ENCODE data around the gene KDM4F. TPM values are rescaled to one million over a fixed set of nuclear protein-coding genes. Genes with fewer than 3 reads are reported as not detected.

Gene KDM4F
- total RNA-seq, 2 donors from 2014 or later: not detected

DNA sequence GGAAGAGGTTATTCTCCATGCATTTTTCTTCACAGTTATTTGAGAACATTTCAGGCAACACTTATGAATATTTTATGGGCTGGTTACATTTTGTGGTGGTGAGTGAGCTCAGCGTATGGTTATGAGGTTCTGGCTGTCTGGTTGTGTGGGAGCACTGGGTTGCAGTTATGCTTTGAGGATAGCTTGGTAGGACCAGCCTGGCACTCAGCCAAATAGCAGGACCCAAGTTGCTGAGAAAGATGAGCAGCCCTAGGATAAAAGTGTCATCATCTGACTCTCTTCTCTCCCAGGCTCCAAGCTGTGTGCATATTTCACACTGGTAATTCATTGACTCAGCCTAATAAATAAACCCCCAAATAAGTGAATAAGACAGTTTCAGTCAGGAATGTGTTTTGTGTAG is 9.4 kb downstream of the KDM4F start:
- no peaks in the 10 kb centered on the region for H3K27me3 ChIP-seq
- H3K36me3 ChIP-seq (replicated peaks in 1 of 2; ENCODE audit: insufficient read depth in 1 of 2, low read depth in 2 of 2): no peaks in the 10 kb centered on the region
- DNase-seq: no peak
- H3K9me3 ChIP-seq: no peaks in the 10 kb centered on the region
- no peak overlapping the region for H3K4me3 ChIP-seq
- intact Hi-C loops (cut with DNase I): no loop called here
- no peak for ATAC-seq
- no peak overlapping the region for H3K27ac ChIP-seq
- H3K4me1 ChIP-seq: no peaks in the 10 kb centered on the region
- WGBS, 2 donors: 65 to 81% methylated on average over 1 of the region's 1 CpG
- no peak for TF ChIP-seq POLR2A (IDR thresholded peaks at IDR 0.05)
- TF ChIP-seq, protein P1, sequence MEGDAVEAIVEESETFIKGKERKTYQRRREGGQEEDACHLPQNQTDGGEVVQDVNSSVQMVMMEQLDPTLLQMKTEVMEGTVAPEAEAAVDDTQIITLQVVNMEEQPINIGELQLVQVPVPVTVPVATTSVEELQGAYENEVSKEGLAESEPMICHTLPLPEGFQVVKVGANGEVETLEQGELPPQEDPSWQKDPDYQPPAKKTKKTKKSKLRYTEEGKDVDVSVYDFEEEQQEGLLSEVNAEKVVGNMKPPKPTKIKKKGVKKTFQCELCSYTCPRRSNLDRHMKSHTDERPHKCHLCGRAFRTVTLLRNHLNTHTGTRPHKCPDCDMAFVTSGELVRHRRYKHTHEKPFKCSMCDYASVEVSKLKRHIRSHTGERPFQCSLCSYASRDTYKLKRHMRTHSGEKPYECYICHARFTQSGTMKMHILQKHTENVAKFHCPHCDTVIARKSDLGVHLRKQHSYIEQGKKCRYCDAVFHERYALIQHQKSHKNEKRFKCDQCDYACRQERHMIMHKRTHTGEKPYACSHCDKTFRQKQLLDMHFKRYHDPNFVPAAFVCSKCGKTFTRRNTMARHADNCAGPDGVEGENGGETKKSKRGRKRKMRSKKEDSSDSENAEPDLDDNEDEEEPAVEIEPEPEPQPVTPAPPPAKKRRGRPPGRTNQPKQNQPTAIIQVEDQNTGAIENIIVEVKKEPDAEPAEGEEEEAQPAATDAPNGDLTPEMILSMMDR (IDR thresholded peaks at IDR 0.05): no peak

DNA sequence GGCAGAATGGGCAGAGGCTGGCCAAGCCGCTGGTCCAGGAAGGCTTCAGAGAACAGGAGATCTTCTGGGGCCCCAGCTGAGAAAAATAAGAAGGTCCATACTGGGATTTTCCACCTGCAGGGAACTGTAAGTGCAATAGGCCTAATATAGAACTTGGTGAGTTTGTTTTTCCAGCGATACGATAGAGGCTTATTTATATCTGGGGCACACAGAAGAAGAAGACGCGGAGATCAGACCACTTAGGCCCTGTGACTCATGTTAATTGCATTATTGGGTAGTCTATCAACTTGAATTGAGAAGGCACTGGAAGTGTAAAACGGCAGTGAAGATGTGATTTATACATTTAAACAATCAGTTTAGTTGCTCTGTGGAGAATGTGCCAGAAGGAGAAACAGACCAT is 9.8 kb downstream of the KDM4F start:
- DNase-seq (no peak), ATAC-seq (no peak)
- Histone ChIP-seq H3K27me3 (no peaks in the 10 kb centered on the region), H3K4me3 (no peak overlapping the region), H3K27ac (no peak overlapping the region), H3K9me3 (no peaks in the 10 kb centered on the region), H3K36me3 (replicated peaks in 1 of 2; ENCODE audit: insufficient read depth in 1 of 2, low read depth in 2 of 2) (no peaks in the 10 kb centered on the region), H3K4me1 (no peaks in the 10 kb centered on the region)
- TF ChIP-seq, protein P1 (IDR thresholded peaks at IDR 0.05): no peak
- no peak for TF ChIP-seq POLR2A (IDR thresholded peaks at IDR 0.05)
- WGBS, 2 donors: 71 to 82% methylated on average over 6 of the region's 6 CpGs
- intact Hi-C loops (cut with DNase I): no loop called here

DNA sequence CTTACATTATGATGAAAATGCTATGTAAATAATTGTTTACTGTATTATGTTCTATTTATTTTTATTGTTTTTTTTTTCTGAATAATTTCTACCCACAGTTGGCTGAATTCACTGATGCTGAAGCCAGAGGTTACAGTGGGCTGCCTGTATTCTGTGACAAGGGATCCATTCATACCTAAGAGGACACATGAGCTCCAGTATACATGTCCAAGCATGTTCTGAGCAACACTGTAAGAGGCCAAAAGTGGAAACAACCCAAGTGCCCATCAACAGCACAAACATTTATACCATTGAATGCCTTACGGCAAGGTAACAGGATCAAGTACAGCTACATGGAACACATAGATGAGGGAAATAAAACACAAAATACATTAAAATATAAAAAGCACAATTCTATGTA is 16.1 kb downstream of the KDM4F start:
- TF ChIP-seq POLR2A (IDR thresholded peaks at IDR 0.05): no peak
- TF ChIP-seq, protein P1 (IDR thresholded peaks at IDR 0.05): no peak
- Histone ChIP-seq H3K4me1 (peaks cover 12% of the 10 kb centered on the region), H3K27me3 (no peaks in the 10 kb centered on the region), H3K9me3 (no peaks in the 10 kb centered on the region), H3K4me3 (no peak overlapping the region), H3K27ac (no peak overlapping the region), H3K36me3 (replicated peaks in 1 of 2; ENCODE audit: insufficient read depth in 1 of 2, low read depth in 2 of 2) (no peaks in the 10 kb centered on the region)
- DNase-seq (no peak), ATAC-seq (no peak)
- intact Hi-C loops (cut with DNase I): no loop called here
- WGBS, 2 donors: 95 to 100% methylated on average over 1 of the region's 1 CpG

DNA sequence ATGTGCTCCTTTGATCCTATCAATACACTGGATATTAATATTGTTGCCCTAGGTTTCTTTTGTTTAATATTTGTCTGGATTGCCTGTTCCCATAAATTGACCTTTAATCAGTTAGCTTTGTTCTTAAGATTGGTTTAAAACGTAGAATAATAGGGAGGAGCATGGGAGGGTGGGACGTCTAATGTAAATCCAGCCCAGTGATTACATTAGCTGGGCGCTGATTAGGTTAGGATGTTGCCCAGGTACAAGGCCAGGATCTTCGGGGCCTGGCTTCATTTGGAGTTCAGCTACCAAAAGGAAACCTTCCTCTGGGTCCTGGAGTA is 17.5 kb downstream of the KDM4F start, which contains the start of gene SRSF8:
SRSF8 (plus strand) TSS at position 204 of the 323 bp plus-strand sequence. CDS start 308 bp downstream, outside the sequence.
- no peak for DNase-seq
- intact Hi-C loops (cut with DNase I): no loop called here
- no peaks in the 10 kb centered on the region for H3K27me3 ChIP-seq
- WGBS, 2 donors: 0% methylated on average over 4 of the region's 4 CpGs
- H3K36me3 ChIP-seq (replicated peaks in 1 of 2; ENCODE audit: insufficient read depth in 1 of 2, low read depth in 2 of 2): no peaks in the 10 kb centered on the region
- TF ChIP-seq, protein P1 (IDR thresholded peaks at IDR 0.05): no peak
- no peak for TF ChIP-seq POLR2A (IDR thresholded peaks at IDR 0.05)
- no peaks in the 10 kb centered on the region for H3K9me3 ChIP-seq
- no peak for ATAC-seq
- H3K4me1 ChIP-seq: peaks cover 17% of the 10 kb centered on the region
- H3K27ac ChIP-seq: peak within 1 kb of the TSS; percentile 95 to 99 (median 98)
- H3K4me3 ChIP-seq: peak within 1 kb of the TSS; percentile 69 to 70

DNA sequence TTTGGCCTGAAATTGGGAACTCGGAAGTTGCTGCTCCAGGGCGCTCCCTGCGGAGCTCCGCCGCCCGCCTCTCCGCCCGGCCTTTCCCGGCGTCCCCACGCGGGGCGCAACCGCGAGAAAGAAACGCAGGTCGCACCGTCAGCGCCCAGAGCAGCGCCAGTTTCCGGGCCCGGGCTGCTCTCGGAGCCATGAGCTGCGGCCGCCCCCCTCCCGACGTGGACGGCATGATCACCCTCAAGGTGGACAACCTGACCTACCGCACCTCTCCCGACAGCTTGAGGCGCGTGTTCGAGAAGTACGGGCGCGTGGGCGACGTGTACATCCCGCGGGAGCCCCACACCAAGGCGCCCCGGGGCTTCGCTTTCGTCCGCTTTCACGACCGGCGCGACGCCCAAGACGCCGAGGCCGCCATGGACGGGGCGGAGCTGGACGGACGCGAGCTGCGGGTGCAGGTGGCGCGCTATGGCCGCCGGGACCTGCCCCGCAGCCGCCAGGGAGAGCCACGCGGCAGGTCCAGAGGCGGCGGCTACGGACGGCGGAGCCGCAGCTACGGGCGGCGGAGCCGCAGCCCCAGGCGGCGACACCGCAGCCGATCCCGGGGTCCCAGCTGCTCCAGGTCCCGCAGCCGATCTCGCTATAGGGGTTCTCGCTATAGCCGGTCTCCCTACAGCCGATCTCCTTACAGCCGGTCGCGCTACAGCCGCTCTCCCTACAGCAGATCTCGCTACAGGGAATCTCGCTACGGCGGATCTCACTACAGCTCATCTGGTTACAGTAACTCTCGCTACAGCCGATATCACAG is 18.0 kb downstream of the KDM4F start:
- Histone ChIP-seq H3K36me3 (replicated peaks in 1 of 2; ENCODE audit: insufficient read depth in 1 of 2, low read depth in 2 of 2) (no peaks in the 10 kb centered on the region), H3K4me3 (peak overlapping the region; percentile 69 to 70), H3K27me3 (no peaks in the 10 kb centered on the region), H3K4me1 (peaks cover 17% of the 10 kb centered on the region), H3K27ac (peak overlapping the region; percentile 95 to 99 (median 98)), H3K9me3 (no peaks in the 10 kb centered on the region)
- ATAC-seq (peak; percentile 83), DNase-seq (peak; percentile 84 to 88 (median 86))
- intact Hi-C loops (cut with DNase I): no loop called here
- 0% methylated on average over 95 of the region's 98 CpGs; no CpG with 5 or more reads in 1 of the 2 donors for WGBS, 2 donors
- peak; percentile 80 to 89 (median 87) for TF ChIP-seq POLR2A (IDR thresholded peaks at IDR 0.05)
- TF ChIP-seq, protein P1 (IDR thresholded peaks at IDR 0.05): peak; percentile 27 to 82 (median 78)

Measured in body of pancreas (tissue), 4 donors.